HG02885 (cell line): ENCODE data around the gene TNFRSF9.

Experiments used
- ATAC-seq: cut with Tn5 transposase; IDR thresholded peaks from one replicate; pipeline ENCODE4 v1.9.1; 2021; ENCODE audit warnings: mild to moderate bottlenecking; ENCODE audit not compliant: unreplicated experiment, poor library complexity

The TNFRSF9 gene

DNA sequence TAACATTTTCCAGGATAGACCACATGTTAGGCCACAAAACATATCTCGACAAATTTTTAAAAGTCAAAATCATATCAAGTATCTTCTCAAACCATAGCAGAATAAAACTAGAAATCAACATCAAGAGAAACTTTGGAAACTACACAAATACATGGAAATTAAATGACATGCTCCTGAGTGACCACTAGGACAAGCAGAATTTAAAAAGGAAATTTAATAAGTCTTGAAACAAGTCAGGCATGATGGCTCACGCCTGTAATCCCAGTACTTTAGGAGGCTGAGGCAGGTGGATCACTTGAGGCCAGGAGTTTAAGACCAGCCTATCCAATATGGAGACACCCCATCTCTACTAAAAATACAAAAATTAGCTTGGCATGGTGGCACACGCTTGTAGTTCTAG lies 61.4 kb downstream of the TNFRSF9 start:
- ATAC-seq, result no peak

DNA sequence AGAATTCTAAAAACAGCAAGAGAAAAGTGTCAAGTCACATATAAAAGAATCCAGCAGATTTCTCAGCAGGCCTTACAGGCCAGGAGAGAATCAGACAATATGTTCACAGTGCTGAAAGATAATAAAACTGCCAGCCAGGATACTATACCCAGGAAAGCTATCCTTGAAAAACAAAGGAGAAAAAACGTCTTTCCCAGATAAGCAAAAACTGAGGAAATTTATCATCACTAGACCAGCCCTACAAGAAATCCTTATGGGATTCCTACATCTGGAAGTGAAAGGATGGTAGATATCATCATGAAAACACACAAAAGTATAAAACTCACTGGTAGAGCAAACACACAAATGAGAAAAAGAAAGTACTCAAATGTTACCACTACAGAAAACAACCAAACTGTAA lies 62.6 kb downstream of the TNFRSF9 start:
- ATAC-seq, result no peak

DNA sequence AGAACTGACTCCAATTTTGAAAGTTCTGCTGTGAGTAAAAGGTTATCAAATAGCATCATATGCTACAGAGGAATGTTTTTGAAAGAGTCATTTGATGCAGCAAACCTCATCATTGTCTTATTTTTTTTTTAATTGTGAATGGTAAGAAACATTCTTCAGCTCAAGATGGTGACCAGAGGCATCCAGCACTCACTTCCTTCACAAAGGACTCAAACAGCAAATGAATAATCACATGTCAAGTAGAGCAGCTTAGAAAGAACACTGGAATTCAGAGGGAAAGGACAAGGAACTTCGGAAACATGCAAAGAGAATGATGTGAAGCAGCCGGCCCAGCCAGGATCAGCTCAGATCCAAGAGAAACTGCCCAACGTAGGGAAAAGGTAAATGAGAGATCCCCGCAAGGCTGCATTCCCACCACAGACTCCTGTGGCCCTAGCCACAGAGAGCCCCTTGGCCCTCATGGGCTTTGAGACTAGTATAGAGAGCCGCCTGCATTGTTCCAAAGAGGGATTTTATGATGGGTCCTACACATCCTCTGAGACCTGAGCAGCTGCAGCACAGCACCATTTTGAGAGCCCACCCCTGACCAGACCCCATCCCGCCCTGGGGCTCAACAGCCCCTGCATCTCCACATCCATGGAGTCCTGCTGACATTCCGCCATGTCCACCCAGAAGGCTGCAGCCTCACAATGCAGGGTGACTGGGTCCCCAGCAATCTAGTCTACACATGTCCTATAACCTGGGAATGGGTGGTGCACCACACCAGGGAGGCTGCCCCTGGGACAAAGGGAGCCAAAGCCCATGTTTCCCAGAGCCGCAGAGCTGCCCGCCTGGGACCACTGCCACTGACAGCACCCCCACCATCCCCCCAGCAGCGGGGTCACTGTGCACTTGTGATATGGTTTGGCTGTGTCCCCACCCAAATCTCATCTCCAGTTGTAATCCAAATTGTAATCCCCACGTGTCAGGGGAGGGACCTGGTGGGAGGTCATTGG lies 66.5 kb downstream of the TNFRSF9 start:
- ATAC-seq, result no peak

DNA sequence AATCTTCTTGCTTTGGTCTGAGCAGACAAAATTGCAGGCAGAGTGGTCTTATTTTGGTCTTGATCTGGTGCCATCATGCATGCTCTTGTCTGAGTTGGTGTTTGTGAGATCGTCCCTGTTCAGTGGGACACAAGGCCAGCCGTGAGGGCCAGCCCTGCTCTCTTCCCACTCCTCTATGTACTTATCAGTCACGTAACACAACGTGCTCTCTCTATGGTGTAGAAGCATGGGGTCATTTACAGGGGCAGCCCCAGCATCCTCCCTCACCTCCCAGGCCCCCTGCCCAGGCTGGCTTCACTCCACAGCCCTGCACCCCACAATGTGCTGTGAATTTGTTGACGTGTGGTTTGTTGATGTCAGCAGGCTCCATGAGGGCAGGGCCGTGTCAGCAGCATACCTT lies 69.5 kb downstream of the TNFRSF9 start:
- no peak for ATAC-seq

DNA sequence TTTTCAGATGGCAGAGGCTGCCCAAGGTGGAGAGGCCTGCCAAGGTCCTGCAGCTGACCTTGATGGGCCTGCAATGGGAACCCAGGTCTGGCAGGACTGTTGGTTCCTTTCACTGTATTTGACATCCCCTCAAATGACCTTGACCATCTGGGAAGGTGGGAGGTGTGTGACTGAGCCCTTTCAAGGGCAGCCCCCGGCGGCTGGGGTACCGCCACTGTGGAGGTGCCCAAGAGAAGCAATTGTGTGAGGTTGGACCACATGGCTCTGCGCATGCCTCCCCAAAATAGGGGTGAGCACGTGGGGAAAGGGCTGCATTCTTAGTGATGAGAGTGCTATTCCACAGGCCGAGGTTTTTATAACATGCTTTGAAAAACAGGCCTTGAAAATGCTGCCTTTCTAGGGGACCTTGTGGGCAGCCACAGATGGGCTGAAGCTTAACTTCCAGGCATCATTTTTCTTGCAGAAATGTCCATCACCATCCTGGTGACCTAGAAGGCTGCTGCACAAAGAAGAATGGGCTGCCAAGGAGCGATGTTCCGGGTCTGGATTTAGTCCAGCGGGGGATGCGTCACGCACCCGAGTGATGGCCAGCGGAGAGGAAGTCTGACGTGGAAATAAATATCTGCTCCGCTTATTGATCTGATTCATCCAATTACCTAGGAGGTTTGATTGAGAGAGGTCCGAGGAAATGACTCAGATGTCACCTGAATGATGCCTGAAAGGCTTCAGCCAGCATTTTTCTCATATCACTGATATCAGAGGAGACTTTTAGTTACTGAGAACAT lies 71.3 kb downstream of the TNFRSF9 start:
- ATAC-seq, result no peak

DNA sequence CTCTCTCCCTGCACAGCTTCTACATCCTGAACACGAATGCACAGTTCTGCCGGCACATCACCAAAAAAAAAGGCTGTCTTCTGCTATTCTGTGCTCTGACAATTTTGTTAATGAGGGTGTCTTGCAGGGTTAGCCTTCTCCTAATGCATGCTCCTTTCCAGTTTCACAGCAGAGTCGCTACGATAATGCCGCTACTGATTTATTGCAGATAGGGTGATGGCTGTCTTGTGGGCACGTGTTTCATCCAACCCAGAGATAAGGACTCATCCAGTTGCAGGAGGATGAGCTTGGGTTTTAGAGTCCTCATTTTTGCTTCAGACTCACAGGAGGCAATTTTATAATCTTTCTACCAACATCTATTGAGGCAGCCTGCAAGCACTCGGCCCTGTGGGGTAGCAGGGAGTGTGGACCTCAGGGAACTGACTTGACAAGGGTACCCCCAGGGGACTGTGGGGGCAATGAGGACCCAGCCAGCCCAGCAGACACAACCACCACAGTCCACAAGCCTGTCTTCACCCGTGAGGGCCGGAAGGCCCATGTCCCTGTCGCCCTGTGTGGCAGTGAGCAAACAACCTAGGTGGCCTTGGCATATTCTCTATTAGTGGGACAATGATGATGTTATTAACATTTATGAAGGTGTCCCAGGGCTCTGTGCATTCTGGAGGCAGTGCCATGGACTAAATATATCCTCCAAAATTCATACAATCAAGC lies 72.4 kb downstream of the TNFRSF9 start:
- ATAC-seq, result no peak

DNA sequence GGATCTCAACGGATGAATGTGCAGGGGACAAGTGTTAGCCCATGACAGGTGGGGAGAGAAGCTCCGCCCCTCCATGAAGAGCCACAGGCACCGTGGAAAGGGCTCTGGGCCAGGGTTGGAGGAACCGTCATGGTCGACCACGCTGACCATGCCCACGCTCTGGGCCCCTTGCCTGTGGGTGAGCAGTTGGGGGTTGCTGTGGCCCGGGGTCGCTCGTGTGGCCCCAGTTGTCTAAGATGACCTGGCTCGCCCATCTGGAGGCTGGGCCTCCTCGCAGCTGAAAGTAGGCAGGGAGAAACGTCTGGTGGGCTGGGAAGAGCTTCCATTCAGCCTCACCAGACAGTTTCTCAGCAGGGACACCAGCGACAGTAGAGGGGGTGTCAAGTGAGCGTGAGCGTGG lies 74.7 kb downstream of the TNFRSF9 start:
- ATAC-seq, result no peak
